ENCODE data around the gene C17orf58.

C17orf58 gene

GRCh38 chr17:67959510-67959909 is 36.8 kb downstream of the C17orf58 start:
- DNase-seq (ENCODE audit: low read depth in 2 of 2): no peak

- DNase-seq (ENCODE audit: low read depth in 2 of 2): no peak
Measured at GRCh38 chr17:67950945-67951344, 45.3 kb downstream of the C17orf58 start.

GRCh38 chr17:67947325-67947813 is 48.9 kb downstream of the C17orf58 start:
- no peak for DNase-seq (ENCODE audit: low read depth in 2 of 2)

- no peak for DNase-seq (ENCODE audit: low read depth in 2 of 2)
Measured at GRCh38 chr17:67946513-67946912, 49.8 kb downstream of the C17orf58 start.

GRCh38 chr17:67944035-67944434 is 52.2 kb downstream of the C17orf58 start:
- DNase-seq (ENCODE audit: low read depth in 2 of 2): no peak

GRCh38 chr17:67942810-67943209 is 53.5 kb downstream of the C17orf58 start:
- DNase-seq (ENCODE audit: low read depth in 2 of 2): no peak
